K562 (cell line): ENCODE data around the gene MEGF10. TPM values are rescaled to one million over a fixed set of nuclear protein-coding genes. Genes with fewer than 3 reads are reported as not detected.

Source experiments
- CREB3 ChIP-seq: fragments of 450-650 bp; conservative IDR thresholded peaks from 2 replicates; pipeline ENCODE4 v1.6.1; 2016; ENCODE audit warnings: missing genetic modification characterization, low read depth, mild to moderate bottlenecking, missing compliant biosample characterization, moderate library complexity
- HMG20A ChIP-seq: fragments of 450-650 bp; formaldehyde crosslinking; conservative IDR thresholded peaks from 2 replicates; pipeline ENCODE4 v1.4.0; 2020; ENCODE audit warnings: mild to moderate bottlenecking, mixed read lengths
- HMGN3 ChIP-seq: IDR thresholded peaks from 2 replicates; pipeline ENCODE4 v1.6.1; 2011; ENCODE audit warnings: borderline replicate concordance, low read depth, mild to moderate bottlenecking, mixed read lengths, low read length; ENCODE audit not compliant: insufficient read length; ENCODE audit errors: extremely low read depth
- PBX2 ChIP-seq, 2 experiments: IDR thresholded peaks in 1 of 2; conservative IDR thresholded peaks in 1 of 2; 2 replicates each; pipeline ENCODE4 v1.6.1; 2016; ENCODE audit warnings: low read depth in 2 of 2, mild to moderate bottlenecking in 1 of 2, missing compliant biosample characterization in 1 of 2, missing genetic modification characterization in 1 of 2, moderate library complexity in 1 of 2
- PTBP1 ChIP-seq: fragments of 200-400 bp; formaldehyde crosslinking; IDR thresholded peaks from 2 replicates; pipeline ENCODE4 v1.6.1; 2017; ENCODE audit warnings: low read depth, low read length
- RBM22 ChIP-seq: fragments of 200-400 bp; formaldehyde crosslinking; IDR thresholded peaks from 2 replicates; pipeline ENCODE4 v1.6.1; 2018; ENCODE audit warnings: low read length, low read depth; ENCODE audit not compliant: poor library complexity, severe bottlenecking
- UBTF ChIP-seq, 2 experiments: IDR thresholded peaks; 2 replicates each; pipeline ENCODE4 v1.6.1; 2012; ENCODE audit warnings: improper control_type of control experiment in 2 of 2, low read depth in 2 of 2, low read length in 2 of 2, borderline replicate concordance in 1 of 2
- YY1 ChIP-seq, 3 experiments: IDR thresholded peaks; 2 replicates each; pipeline ENCODE4 v1.6.1; 2011; ENCODE audit warnings: low read length in 2 of 3, mild to moderate bottlenecking in 2 of 3, moderate library complexity in 2 of 3, borderline replicate concordance in 1 of 3, control low read depth in 1 of 3, low read depth in 1 of 3; ENCODE audit not compliant: insufficient read depth in 3 of 3, insufficient replicate concordance in 2 of 3, control insufficient read depth in 1 of 3, insufficient read length in 1 of 3; ENCODE audit errors: extremely low read depth in 1 of 3
- ZFP91 ChIP-seq: sonication (generic); formaldehyde crosslinking; IDR thresholded peaks from 2 replicates; pipeline ENCODE4 v1.8.0; 2022; ENCODE audit warnings: mild to moderate bottlenecking, missing genetic modification reagents
- ZNF253 ChIP-seq: fragments of 250-450 bp; sonication (Bioruptor Pico); conservative IDR thresholded peaks from 2 replicates; pipeline ENCODE4 v1.6.1; 2021; ENCODE audit warnings: mild to moderate bottlenecking
- polyA plus RNA-seq, 8 experiments: library from polyadenylated mRNA; depleted of rRNA in 4 of 8; stranded (reverse) in 5 of 8; unstranded in 3 of 8; fragments of >200 nt; fragmentation: Nextera tagmentation in 2 of 8; fragmentation: Illumina TruSeq in 1 of 8; extraction: Ambion mirVana in 2 of 8; extraction: Trizol in 1 of 8; gene quantifications; 2 replicates each; pipeline versions ENCODE4 v1.2.1 to v1.2.3, GENCODE V29; 2011 to 2014; ENCODE audit warnings: inconsistent platforms in 1 of 8, missing spikeins in 1 of 8
- total RNA-seq, 7 experiments: library from RNA; depleted of rRNA in 6 of 7; stranded (reverse); fragments of >200 nt in 6 of 7; fragmentation: Illumina TruSeq in 2 of 7; extraction: Trizol in 2 of 7; gene quantifications; 2 replicates each; pipeline versions ENCODE4 v1.2.1 to v1.2.3, GENCODE V29; 2011 to 2021; ENCODE audit warnings: low replicate concordance in 1 of 7

The MEGF10 gene
- total and polyA plus RNA-seq, 9 of the 15 experiments (the other 6 are each of a cell fraction or from before 2014, with no cell fraction given), result 0.07 TPM; not detected in 8

GRCh38 chr5:127342364-127342763 lies 51.8 kb downstream of the MEGF10 start (continued):
- TF ChIP-seq PBX2 (CRISPR knock-in tag; IDR thresholded peaks at IDR 0.05; ENCODE audit: low read depth) (no peak), PBX2 (tag; conservative IDR thresholded peaks at IDR 0.05; ENCODE audit: low read depth) (no peak), ZFP91 (CRISPR knock-in tag) (no peak), HMG20A (no peak), PTBP1 (no peak), YY1 (IDR thresholded peaks at IDR 0.05; ENCODE audit: borderline replicate concordance in 1 of 3, control insufficient read depth in 1 of 3, extremely low read depth in 1 of 3, insufficient read depth in 3 of 3, insufficient read length in 1 of 3, insufficient replicate concordance in 2 of 3, low read depth in 1 of 3, low read length in 2 of 3) (no peak), ZNF253 (CRISPR knock-in tag) (no peak), CREB3 (no peak), RBM22 (no peak), UBTF (IDR thresholded peaks at IDR 0.05; ENCODE audit: borderline replicate concordance in 1 of 2, low read depth in 2 of 2, low read length in 2 of 2) (no peak), HMGN3 (no peak)
